DND-41 (cell line): Measurements from ENCODE around the gene LCE2D.

Experiments used
- EZH2 ChIP-seq: IDR thresholded peaks from 3 replicates; pipeline ENCODE4 v1.6.1; 2012; ENCODE audit warnings: borderline replicate concordance, low read depth, mild to moderate bottlenecking, moderate library complexity, low read length, inconsistent platforms; ENCODE audit not compliant: severe bottlenecking
- TF ChIP-seq, protein P1 (sequence below): IDR thresholded peaks from 2 replicates; pipeline ENCODE4 v1.5.1; 2012; ENCODE audit warnings: borderline replicate concordance, low read length, moderate library complexity, mild to moderate bottlenecking; ENCODE audit not compliant: poor library complexity, severe bottlenecking; ENCODE audit errors: extremely low read depth

GRCh38 chr1:152630596-152630995 lies 32.6 kb upstream of the LCE2D start:
- TF ChIP-seq, protein P1, sequence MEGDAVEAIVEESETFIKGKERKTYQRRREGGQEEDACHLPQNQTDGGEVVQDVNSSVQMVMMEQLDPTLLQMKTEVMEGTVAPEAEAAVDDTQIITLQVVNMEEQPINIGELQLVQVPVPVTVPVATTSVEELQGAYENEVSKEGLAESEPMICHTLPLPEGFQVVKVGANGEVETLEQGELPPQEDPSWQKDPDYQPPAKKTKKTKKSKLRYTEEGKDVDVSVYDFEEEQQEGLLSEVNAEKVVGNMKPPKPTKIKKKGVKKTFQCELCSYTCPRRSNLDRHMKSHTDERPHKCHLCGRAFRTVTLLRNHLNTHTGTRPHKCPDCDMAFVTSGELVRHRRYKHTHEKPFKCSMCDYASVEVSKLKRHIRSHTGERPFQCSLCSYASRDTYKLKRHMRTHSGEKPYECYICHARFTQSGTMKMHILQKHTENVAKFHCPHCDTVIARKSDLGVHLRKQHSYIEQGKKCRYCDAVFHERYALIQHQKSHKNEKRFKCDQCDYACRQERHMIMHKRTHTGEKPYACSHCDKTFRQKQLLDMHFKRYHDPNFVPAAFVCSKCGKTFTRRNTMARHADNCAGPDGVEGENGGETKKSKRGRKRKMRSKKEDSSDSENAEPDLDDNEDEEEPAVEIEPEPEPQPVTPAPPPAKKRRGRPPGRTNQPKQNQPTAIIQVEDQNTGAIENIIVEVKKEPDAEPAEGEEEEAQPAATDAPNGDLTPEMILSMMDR, result no peak
- TF ChIP-seq EZH2, result no peak
